GM19455 (cell line): ENCODE results near the gene ACP1.

Source experiments
- ATAC-seq: cut with Tn5 transposase; IDR thresholded peaks from one replicate; pipeline ENCODE4 v1.9.1; 2021; ENCODE audit not compliant: unreplicated experiment

ACP1 gene

DNA sequence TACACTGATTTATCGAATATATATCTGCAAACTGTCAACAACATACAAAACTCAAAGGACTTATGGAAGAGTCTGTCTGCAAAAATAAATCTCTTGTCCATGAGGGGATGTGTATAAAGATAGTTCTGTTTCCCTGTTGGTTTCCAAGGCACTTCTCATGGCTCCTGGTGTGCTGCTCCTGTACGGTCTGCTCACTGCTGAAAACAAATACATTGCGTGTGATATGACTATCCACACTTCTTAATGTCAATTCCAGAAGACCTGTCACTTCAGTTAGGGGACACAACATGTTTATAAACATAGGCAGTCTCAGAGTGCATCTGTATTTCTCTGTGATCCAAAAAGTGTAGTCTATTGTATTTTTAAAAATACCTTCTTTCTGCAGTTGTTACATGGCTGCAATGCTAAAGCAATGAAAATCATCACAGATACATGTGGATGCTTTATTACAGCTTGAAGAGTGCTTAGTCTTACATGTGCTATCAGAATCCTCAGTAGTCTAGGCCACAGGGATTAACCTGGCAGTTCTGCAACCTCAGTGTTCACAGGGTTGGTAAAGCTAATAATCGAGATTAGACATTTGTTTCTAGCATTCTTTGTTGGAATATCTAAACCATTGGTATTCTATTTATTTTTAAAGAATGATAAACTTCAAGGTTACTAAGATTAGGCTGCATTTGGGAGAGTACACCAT is 15.4 kb downstream of the ACP1 start:
- no peak for ATAC-seq

DNA sequence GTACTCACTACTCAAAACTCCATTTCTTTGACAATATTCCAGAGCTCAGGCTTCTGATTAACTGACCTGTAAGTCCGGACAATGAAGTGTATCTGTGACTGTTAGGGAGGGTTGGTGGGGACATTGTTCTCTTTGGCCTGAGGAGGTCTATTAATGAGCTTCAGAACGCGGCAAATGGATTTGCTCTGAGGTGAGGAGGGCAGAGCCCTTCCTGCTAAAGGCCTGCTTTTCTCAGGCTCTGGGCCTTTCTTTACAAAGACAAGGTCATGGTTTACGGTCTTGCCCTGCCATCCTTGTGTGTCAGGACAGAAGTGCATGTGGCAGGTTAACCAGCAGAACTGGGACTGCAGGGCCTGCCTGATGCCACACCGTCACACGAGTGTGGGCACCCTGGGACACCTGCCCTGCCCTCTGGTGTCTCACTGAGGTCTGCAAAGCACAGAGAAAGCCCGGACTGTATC is 15.9 kb downstream of the ACP1 start:
- no peak for ATAC-seq

GRCh38 chr2:281381-281780 is 16.6 kb downstream of the ACP1 start:
- no peak for ATAC-seq

GRCh38 chr2:282371-283263 is 17.9 kb downstream of the ACP1 start:
- no peak for ATAC-seq

DNA sequence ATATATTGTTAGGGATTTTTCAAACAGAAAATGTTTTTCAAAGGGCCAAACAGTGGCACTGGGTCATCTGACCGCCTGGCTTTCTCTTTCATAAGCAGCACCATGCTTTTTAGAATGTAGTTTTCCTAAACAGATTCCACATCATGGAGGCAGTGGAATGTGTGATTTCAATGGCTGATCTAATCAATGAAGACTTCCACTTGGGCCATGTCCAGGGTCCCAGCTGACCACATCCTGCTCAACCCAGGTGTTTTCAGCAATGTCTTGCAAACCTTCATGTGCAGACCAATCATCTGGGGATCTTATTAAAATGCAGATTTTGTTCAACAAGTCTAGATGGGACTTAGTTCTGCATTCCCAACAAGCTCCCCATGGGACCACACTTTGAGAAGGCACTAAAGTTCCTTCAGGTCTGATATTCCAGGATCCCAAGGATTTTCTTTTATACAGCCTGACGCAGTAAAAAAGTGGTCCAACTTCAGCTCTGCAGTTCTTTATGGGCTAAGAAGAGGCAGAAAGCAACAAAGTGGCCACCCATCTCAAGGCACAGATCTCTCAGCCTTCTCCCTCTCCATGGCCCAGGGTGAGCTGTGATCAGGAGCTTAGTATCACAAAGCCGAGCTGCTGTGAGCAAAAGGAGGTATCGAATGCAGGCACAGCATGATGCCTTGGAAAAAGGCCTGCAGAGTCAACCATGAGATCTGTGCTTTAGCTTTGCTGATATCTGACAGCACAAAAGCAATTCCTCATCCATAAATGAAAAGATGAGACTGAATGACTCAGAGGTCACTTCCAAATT is 19.4 kb downstream of the ACP1 start:
- no peak for ATAC-seq

- no peak for ATAC-seq
Measured at GRCh38 chr2:284896-285492, 20.2 kb downstream of the ACP1 start.

DNA sequence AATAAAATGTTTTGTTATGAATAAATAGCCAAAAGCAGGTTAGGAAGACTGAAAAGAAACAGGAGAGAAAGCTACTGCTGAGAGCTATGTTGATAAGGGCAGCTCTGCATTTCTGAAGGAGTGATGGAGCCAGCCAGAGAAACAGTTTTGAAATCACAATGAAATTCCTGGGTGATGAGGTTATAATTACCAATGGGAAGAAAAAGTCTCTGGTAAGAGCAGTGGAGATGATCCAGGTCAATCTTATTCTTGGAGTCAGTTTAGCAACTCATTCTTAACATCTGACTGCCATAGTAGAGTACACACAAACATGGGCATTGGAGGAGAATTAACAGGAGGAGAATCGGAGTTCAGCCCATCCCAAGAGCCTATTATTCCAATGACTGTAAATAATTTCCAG is 20.8 kb downstream of the ACP1 start:
- ATAC-seq: no peak

- ATAC-seq: no peak
Measured at GRCh38 chr2:286035-286434, 21.3 kb downstream of the ACP1 start.

- no peak for ATAC-seq
Measured at GRCh38 chr2:286774-287392, 22.1 kb downstream of the ACP1 start.

DNA sequence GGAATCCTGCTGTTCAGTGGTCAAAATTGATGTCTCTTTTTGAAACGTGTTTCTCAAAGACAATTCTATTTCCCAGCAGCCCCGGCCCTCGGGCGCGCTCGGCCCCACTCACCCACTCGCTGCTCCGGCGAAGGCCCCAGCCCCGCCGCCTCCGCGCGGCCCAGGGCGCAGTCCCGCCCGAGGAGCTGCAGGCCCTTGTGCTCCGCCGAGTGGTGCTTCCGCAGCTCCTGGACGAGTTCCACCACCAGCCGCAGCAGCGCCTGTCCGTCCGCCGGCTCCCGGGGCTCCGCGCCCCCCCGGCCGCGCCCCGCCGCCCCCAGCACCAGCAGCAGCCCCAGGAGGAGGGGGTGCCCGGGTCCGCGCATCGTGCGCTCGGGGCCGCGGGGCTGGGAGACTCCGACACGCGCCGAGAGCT is 22.7 kb downstream of the ACP1 start:
- no peak for ATAC-seq

DNA sequence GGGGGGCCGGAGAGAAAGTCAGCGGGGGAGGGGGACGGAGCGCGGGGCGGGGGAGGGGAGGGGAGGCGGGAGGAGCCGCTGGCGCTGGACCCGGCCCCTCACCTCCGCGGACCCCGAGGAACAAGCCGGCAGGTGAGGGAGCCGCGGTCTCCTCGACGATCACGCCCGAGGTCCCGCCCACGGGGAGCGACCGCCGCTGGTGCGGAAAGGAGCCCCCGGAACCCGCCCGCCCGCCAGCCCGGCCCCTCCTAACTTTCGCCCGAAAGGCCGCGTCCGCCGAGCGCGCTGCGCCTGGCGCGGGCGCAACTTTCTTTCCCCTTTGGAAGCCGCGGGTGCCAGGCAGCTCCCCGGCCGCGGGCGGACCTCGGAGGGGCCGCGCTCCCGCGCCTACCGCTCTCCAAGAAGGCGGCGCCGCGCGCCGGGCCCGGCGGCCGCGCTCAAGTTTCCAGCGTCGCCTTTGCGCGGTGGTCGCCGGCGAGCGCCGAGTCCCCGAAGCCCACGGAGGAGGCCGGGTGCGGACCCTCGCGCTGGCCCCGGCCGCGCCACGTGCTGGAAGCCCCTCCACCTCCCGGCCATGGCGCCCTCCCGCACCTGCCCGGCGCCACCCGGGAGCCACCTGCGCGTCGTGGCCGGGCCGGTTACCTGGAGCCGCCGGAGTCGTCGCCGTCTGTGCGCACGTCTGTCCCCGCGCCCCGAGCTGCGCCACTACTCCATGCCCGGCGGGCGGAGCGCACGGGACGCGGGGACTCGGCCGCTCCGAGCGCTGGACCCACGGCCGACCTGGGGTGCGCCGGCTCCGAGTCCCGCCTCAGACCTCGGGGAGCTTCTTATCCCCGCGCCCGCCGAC is 23.4 kb downstream of the ACP1 start, which contains the start of gene ALKAL2:
Gene ALKAL2, minus strand, starts transcription at position 181 of the 847 bp plus-strand sequence. CDS start 256 bp downstream, outside the sequence.
- no peak for ATAC-seq

DNA sequence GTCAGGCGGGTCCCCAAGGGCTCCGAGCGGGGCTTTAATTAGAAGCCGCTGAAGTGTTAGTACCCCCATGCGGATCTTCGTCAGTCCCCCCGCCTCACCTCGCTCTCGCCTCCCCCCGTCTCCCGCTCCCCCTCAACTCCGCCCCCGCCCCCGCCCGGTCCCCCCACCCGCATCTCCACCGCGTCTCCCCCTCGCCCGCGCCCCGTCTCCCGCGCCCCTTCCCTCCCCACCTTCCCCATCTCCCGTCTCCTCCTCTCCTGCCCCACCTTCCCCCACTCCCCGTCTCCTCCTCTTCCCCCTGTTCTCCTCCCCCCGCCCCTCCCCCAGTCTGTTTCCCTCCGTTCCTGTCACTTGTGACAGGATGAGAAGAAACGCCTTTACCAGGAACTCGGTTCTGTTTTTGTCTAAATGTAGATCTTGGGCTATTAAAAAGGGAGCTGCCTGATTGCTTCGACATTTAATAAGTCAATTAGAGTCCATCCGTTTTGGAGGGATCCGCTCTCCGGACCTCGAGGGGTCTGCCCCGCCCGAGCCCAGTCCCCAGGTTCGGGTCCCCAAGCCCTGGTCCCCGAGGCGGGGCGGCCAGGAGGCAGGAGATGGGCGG is 24.1 kb downstream of the ACP1 start:
- ATAC-seq: no peak

DNA sequence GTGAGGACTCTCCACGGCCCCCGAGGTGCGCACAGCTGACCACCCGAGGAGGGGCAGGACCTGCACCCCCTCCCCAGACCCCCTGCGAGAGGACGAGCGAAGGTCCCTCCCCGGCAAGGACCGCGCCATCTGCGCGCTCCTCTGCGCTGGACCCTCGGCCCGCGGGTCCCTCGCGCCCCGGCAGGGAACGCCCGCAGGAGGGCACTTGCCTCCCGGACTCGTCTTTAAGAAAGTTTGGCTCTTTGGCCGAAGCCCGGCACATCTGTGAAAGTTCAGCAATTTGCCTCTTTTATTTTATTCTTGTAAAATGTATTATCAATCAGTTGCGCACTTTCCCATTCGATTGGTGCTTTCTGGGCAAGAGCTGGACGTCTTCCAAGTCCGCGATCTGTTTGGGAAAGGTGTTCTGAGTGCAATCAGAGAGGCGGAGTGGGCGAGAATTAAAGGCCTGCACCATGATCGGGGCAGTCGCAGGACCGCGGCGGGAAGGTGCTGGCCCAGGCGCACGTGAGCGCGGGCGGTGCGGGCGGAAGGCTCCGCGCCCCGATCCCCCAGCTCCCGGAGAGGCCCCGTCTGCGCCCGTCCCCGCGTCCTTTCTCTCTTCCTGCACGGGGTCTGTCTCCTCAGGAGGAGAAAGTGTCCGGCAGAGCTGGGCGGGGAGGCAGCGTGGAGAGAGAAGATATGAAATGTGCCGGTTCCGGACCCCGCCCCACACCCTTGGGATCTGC is 24.8 kb downstream of the ACP1 start:
- no peak for ATAC-seq

DNA sequence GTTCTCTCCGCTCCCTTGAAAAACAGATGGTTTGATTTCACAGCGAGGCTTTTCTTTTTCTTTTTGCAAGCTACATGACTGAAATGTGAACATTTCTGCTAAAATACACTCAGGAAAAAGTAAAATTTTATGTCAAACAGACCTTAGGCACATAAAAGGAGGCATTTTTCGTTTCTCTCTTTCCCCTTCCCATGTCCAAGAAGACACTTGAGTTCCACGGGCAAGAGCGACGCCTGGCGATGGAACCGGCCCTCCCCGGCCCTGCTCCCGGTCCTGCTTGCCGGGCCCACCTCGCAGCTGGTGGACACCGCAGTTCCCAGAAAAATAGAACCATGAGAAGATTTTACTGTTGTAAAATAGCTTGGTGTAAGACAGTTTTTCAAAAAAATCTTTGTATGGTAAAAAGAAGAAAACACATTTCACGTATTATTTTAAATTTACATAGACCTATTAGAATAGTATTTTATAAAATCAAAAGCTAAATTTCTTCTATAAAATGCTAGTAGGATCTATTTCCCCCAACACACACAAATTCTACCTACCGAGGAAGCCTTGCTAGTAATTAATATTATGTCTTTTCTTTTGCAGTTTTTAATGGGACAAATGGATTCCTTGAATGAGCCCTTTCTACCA is 25.5 kb downstream of the ACP1 start:
- no peak for ATAC-seq

DNA sequence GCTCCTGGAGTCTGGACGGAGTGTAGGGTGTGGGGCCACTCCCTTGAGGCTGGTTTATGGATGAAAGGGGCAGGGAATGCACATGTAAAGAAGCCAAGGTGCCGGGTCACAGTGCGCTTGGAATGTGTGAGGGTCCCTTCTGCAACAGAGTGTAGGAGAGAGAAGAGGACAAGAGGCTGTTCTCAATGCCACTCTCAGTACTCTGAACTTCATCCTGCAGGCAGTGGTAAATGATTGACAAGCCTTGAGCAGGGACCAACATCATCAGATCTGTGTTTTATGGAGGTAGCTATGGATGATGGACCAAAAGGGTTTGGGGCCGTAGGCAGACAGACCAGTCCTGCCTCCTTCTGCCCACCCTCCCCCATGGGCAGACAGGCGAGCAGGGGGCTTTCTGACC is 30.3 kb downstream of the ACP1 start:
- ATAC-seq: no peak

- no peak for ATAC-seq
Measured at GRCh38 chr2:296354-296753, 31.6 kb downstream of the ACP1 start.

GRCh38 chr2:305366-305765 is 40.6 kb downstream of the ACP1 start:
- no peak for ATAC-seq
